Fibroblast of skin of scalp (primary cell): Measurements from ENCODE around the gene GPR180.
"Not testable (repeated sequence)": the region's sequence is repeated elsewhere in the genome, so short reads cannot be mapped to it uniquely, and the experiment has no call there.

Experiments used
- DNase-seq: peaks from one replicate; pipeline ENCODE4 v3.0.0-alpha.2; 2013

GPR180 gene

GRCh38 chr13:94596575-94596971 is 5.1 kb upstream of the GPR180 start:
- DNase-seq: no peak

DNA sequence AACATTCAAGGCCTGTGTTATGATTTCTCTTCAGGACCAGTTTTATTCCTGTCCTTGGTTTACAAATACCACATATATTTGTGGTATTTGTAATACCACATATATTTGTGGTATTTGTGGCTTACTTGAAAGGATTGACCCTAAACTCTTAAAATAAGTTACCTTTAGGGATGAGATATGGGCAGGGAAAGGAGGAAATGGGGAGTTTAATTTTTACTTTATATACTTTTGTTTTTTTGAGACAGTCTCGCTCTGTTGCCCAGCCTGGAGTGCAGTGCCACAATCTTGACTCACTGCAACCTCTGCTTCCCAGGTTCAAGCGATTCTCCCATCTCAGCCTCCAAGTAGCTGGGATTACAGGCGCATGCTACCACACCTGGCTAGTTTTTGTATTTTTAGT is 3.4 kb upstream of the GPR180 start:
- DNase-seq: no peak

DNA sequence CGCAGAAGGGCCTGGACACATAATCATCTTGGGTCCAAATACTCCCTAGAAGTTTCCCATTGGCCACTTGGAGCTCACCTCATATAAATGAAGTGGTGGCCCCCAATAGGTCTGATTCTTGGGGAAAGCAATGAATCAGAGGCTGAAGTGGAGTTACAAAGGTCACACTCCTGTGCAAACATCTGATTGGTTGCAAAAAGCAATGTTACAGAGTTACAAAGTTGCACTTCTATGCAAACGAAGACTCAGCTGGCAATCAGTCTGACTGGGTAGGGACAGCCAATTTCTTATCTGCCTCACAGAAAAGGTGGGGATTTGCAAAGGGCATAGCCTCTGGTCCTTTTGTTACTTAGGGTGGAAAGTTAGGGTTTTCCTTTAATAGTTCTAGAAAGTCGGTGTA is 1.8 kb upstream of the GPR180 start:
- no peak for DNase-seq

DNA sequence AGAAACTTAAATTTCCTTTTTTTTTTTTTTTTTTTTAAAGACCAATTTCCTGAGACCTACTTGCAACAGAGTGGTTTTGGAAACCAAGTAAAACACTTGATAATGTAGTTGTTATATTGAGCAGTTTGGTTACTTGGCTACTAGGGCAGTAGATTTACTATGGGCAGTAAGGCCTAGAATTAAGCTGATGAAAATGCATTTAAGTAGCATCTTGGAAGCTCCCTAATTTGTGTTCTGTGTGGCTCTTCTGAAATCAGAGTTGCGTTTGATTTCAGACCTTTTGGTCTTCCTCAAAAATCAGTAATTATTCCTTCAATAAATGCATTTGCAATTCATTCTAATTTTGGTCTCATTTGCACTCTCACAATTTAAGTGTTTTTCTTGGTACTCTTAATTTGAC is 810 bp downstream of the GPR180 start:
- no peak for DNase-seq

DNA sequence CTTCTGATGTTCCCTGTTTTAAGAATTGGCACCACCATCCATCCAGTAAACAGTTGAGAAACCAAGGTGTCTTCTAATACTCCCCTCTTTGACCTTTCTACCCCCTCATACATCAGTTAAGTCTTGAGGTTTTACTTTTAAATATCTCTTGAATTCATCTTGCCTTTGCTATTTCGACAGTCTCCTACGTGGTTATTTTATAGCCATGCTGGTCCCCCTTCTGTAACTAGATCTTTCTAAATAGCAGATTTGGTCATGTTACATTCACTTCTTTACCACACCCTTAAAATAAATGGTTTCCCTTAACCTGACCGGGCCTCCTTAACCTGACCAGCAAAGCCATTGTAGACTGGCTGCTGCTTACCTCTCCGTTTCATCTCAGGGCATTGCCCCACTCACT is 5.4 kb downstream of the GPR180 start:
- no peak for DNase-seq

GRCh38 chr13:94607939-94608338 is 6.3 kb downstream of the GPR180 start:
- no peak for DNase-seq

DNA sequence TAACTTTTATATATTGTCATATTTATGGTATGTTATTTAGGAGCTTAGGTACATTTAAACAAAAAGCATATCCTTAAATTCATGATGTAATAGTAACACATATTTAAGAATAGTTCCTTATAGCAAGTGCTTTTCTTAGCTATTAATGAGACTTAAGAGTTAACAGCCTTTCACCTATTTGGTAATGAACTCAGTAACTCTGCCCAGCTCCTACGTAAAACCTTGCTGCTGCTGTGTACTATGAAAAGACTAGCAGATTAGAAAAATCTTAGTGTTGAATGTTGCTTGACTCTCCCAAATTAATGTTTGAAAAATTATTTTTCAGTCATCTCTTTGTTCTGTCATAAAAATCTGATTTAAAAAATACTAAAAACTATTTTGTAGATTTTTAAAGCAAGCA is 6.9 kb downstream of the GPR180 start:
- no peak for DNase-seq

- no peak for DNase-seq
These were observed 7.5 kb downstream of the GPR180 start for GRCh38 chr13:94609196-94609595.

DNA sequence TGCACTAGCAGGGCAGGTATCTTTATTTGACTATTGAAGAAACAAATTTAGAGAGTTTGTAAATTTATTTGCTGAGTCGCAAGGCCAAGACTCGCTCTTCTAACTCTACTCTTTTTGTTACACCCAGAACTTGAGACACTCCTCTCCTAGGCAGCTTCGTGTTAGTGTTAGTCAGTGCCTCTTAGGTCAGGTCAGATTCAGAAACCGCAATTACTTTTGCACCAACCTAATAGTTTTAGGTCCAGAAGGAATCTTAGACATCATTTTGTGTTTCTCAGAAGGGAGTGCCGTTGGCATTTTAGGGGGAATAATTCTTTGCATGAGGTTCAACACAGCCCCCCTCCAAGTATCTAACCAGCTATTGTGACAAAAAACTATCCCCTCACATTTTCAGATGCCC is 8.8 kb downstream of the GPR180 start:
- DNase-seq: no peak

DNA sequence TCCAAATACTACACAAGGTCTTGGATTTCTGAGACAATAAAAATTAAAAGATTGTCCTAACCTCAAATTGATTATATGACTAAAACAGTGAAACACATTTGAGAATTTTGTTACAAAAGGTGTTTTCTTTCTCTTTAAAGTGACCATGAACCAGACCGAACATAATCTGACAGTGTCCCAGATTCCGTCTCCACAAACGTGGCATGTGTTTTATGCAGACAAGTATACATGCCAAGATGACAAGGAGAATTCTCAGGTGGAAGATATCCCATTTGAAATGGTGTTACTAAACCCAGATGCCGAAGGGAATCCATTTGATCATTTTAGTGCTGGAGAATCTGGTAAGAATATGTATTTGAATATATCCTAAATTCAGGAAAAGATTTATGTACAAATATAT is 10.4 kb downstream of the GPR180 start:
- no peak for DNase-seq

GRCh38 chr13:94613051-94613450 is 11.4 kb downstream of the GPR180 start:
- DNase-seq: no peak

- peak; percentile 17 for DNase-seq
These were observed 15.8 kb downstream of the GPR180 start for GRCh38 chr13:94617389-94618000.

DNA sequence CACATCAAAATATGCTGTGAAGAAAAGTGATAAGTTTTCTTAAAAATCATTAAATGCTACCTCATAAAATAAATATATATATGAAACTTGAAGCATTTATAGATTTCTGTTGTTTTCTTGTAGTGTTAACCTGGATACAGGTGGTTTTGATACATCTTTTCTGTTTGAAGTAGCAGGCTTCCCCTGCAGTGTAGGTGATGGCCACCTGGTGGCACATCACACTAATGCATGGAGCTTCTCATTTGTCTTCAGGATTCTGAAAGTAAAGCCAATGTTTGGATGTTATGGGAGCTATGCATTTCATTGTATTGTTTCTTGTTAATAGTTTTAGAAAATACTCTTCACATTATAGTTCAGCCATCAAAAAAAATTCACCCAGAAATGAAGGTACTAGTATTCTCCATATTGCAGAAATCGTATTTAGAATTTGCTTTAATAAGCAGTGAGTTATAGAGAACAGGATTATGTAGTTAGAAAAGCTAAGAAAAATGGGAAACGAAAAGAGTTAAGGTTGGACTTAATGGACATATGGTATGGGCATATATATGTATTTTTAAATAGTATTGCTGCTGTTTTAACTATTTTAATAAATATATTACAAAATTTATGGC is 18.7 kb downstream of the GPR180 start:
- peak; percentile 34 for DNase-seq

DNA sequence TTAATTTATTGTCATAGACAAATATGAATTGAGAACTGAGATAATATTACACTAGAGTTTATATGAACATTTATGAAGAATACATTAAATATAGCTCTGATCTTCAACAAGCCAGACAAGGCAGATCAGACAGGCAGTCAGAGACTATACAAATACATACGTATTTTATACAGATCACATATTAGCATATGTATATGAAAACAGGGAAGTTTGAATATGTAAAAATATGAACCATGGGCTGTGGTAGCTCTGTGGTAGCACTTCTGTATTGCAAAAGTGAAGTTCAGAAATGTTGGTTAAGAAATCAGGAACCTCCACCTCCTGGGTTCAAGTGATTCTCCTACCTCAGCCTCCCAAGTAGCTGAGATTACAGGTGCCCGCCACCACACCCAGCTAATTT is 20.7 kb downstream of the GPR180 start:
- DNase-seq: no peak

GRCh38 chr13:94623316-94623715 is 21.7 kb downstream of the GPR180 start:
- DNase-seq: no peak

DNA sequence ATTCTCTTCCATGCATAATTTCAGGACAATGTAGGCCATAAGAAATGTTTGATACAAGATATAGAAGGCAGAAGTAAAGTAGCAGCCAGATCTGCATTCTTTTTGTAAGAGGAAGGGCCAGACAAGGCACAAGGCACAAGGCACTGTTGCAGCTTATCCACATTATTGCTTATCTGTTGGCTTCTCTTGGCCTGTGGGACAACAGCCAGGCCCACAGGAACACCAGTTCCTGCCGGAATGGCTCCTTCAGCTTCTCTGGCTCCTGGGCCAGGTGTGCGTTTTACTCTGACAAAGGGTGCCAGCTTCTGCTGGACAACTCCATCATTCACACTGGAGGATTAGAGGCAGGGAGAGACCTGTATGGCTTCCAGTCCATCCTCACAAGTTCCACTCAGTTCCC is 29.2 kb downstream of the GPR180 start:
- DNase-seq: no peak

GRCh38 chr13:94632226-94632980 is 30.7 kb downstream of the GPR180 start:
- no peak for DNase-seq

DNA sequence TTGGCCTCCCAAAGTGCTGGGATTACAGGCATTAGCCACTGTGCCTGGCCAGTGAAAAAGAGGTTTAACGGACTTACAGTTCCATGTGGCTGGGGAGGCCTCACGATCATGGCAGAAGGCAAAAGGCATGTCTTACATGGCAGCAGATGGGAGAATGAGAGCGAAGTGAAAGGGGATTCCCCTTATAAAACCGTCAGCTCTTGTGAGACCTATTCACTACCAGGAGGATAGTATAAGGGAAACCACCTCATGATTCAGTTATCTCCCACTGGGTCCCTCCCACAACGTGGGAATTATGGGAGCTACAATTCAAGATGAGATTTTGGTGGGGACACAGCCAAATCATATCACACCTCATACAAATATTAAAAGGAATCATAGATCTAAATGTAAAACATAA is 34.4 kb downstream of the GPR180 start:
- not testable (repeated sequence) for DNase-seq

GRCh38 chr13:94636942-94637578 is 35.4 kb downstream of the GPR180 start:
- no peak for DNase-seq

DNA sequence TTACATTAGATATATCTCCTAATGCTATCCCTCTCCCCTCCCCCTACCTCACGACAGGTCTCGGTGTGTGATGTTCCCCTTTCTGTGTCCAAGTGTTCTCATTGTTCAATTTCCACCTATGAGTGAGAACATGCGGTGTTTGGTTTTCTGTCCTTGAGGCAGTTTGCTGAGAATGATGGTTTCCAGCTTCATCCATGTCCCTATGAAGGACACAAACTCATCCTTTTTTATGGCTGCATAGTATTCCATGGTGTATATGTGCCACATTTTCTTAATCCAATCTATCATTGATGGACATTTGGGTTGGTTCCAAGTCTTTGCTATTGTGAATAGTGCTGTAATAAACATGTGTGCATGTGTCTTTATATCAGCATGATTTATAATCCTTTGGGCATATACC is 36.0 kb downstream of the GPR180 start:
- not testable (repeated sequence) for DNase-seq

DNA sequence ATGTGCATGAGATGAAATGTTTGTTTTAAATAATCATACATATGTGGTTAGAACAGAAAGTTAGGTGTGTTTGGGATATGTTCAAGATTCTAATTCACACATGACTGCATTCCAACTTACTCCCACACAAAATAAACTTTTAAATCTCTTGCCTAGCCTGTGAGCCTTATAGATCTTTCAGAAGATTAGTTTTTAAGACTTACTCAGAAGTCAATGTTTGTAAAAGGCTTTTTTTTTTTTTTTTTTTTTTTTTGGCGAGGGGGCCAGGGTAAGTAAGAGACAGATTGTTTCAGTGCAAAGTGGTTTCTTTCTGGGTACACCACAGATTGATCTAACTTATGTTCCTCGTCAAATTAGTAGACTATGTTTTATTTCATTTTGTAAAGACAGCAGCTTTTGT is 39.1 kb downstream of the GPR180 start:
- DNase-seq: no peak

- peak; percentile 74 for DNase-seq
These were observed 39.8 kb downstream of the GPR180 start for GRCh38 chr13:94641409-94641941.

DNA sequence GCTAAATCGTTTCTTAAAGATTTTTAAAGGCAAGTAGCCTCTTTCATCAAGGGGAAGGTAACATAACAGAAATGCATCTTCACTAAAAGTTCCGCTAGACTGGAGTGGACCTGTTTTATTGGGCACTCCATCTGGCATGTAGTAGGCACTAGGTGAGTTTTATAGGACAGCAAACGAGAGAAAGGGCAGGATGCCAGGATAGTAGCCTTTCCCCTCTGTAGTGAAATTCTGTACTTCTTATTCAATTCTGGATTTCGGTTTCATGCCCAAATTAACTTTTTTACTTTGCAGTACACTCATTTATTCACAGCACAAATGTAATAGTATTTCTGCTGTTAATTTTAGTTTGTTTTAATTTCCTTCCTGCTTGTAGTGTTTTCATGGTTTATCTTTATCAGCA is 45.2 kb downstream of the GPR180 start:
- DNase-seq: no peak
